ENCODE data around the gene KCNH1.

GRCh38 chr1:211091867-211092266 is 42.1 kb downstream of the KCNH1 start:
- TF ChIP-seq CREB1 (IDR thresholded peaks at IDR 0.05; ENCODE audit: low read depth) (no peak), EP300 (IDR thresholded peaks at IDR 0.05; ENCODE audit: borderline replicate concordance) (no peak), EGR1 (IDR thresholded peaks at IDR 0.05) (no peak), YY1 (IDR thresholded peaks at IDR 0.05; ENCODE audit: low read depth) (no peak), TCF12 (IDR thresholded peaks at IDR 0.05; ENCODE audit: low read depth) (no peak), TAF1 (IDR thresholded peaks at IDR 0.05; ENCODE audit: low read depth) (no peak), REST (IDR thresholded peaks at IDR 0.05; ENCODE audit: low read depth) (no peak), MAX (IDR thresholded peaks at IDR 0.05) (no peak), FOXM1 (IDR thresholded peaks at IDR 0.05; ENCODE audit: borderline replicate concordance, low read depth) (no peak), TEAD4 (IDR thresholded peaks at IDR 0.05) (no peak), NFIC (IDR thresholded peaks at IDR 0.05) (no peak), RAD21 (IDR thresholded peaks at IDR 0.05; ENCODE audit: low read depth) (no peak)
- TF ChIP-seq, protein P1, sequence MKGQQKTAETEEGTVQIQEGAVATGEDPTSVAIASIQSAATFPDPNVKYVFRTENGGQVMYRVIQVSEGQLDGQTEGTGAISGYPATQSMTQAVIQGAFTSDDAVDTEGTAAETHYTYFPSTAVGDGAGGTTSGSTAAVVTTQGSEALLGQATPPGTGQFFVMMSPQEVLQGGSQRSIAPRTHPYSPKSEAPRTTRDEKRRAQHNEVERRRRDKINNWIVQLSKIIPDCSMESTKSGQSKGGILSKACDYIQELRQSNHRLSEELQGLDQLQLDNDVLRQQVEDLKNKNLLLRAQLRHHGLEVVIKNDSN (IDR thresholded peaks at IDR 0.05) = no peak
